ENCODE data around the gene OLFML2A.

GRCh38 chr9:124747065-124747464, 29.9 kb upstream of the OLFML2A start:
- TF ChIP-seq CTCF (IDR thresholded peaks at IDR 0.05 in 8 of 11, conservative IDR thresholded peaks at IDR 0.05 in 3 of 11) (no peak), POLR2A (IDR thresholded peaks at IDR 0.05) (no peak)

Data from spleen (tissue), 7 donors.